Retinal pigment epithelial cell (primary cell): ENCODE measurements around the gene ATPAF1.
"Not testable (repeated sequence)": the region's sequence is repeated elsewhere in the genome, so short reads cannot be mapped to it uniquely, and the experiment has no call there.

Experiments
- DNase-seq: peaks from one replicate; pipeline ENCODE4 v3.0.0-alpha.2; 2010; ENCODE audit warnings: low read depth
- H3K4me3 ChIP-seq: 2 replicates; pipeline ENCODE4 v1.5.1; 2011; ENCODE audit warnings: mild to moderate bottlenecking, low read length, control low read depth, moderate library complexity
- CTCF ChIP-seq: conservative IDR thresholded peaks from 2 replicates; pipeline ENCODE4 v1.5.1; 2011; ENCODE audit warnings: low read depth, low read length, control low read depth, inconsistent platforms

ATPAF1 gene

DNA sequence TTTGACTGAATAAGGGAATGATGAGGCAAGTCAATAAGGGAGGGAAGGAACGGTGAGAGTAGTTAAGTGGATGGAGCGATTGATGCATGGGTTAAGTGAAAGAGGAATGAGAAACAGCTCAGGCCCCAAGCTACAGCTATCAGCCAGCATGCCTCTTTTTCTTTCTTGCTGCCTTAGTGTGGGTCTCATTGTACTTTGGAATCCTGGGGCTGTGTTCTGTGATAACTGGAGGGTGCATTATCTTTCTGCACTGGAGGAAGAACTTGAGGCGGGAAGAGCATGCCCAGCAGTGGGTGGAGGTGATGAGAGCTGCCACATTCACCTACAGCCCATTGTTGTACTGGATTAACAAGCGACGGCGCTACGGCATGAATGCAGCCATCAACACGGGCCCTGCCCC, 4.5 kb upstream of the ATPAF1 start:
- TF ChIP-seq CTCF, result no peak
- no peak overlapping the region for H3K4me3 ChIP-seq
- DNase-seq, result no peak

DNA sequence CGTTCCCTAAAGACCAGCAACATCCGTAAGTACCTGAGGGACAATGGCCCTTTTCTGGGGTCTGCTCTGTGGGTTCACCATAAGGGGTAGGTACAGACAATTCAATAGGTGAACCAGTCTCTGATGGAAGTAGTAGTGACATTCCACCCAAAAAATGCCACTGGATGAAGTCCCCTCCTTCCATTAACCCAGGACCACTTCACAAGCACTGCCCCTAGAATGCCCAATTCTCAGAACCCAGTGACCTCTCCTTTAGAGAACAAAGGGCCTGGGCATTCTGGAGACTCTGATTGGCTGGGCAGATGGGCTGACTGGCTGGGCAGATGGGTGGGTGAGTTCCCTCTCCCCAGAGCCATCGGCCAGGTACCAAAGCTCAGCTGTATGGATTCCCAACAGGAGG, 3.4 kb upstream of the ATPAF1 start, which contains the start of gene TEX38:
TEX38 (plus strand) TSS at position 301 of the 400 bp plus-strand sequence; CDS start at position 382, 81 bp downstream.
- no peak for DNase-seq
- no peak within 1 kb of the TSS for H3K4me3 ChIP-seq
- no peak for TF ChIP-seq CTCF

GRCh38 chr1:46670134-46670533, 2.0 kb upstream of the ATPAF1 start:
- H3K4me3 ChIP-seq, result no peak overlapping the region
- no peak for DNase-seq
- TF ChIP-seq CTCF, result no peak

- no peak overlapping the region for H3K4me3 ChIP-seq
- no peak for TF ChIP-seq CTCF
- DNase-seq, result no peak
Observed at GRCh38 chr1:46665983-46666382, 2.2 kb downstream of the ATPAF1 start.

GRCh38 chr1:46662919-46663318, 5.2 kb downstream of the ATPAF1 start:
- DNase-seq, H3K4me3 ChIP-seq: not testable (repeated sequence)

DNA sequence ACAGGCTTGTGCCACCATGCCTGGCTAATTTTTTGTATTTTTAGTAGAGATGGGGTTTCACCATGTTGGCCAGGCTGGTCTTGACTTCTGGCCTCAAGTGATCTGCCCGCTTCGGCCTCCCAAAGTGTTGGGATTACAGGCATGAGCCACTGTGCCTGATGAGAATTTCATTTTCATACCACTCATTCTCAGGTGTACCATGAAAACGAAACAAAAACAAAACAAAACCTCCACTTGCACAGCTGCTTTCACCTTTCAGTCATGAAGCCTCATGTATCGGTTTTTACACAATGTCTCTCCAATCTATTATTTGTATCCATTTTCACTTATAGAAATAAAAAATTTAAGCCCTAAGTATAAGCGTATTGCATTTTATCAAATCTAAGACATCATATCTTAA, 8.0 kb downstream of the ATPAF1 start:
- DNase-seq, result not testable (repeated sequence)

DNA sequence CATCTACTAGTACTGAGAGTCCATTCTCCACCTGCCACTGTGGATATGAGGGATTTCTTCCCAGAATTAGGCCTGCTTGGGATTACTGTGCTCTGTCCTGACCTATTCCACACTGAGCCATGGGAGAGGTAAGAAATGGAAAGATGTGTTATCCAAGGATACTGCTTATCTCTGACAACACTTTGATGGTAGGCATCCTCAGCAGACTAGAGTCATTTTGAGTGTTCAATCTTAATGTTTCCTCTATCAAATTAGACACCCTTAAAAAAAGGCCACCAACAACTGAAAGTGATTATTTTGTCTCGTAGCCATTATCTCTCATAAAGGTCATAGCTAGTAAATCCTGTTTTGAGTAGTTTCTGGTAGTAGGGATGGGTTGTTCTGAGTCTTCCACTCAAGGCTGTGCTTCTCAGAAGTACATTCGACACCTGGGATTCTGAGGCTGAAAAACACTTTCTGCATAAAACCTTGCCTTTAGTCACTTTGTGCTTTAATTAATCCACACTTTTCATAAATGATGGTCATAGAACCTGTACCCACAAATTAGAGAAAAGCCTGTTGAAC, 8.8 kb downstream of the ATPAF1 start:
- no peak for DNase-seq
- H3K4me3 ChIP-seq, result no peak overlapping the region
- TF ChIP-seq CTCF, result no peak

More for the DNA sequence above, 8.0 kb downstream of the ATPAF1 start:
- not testable (repeated sequence) for H3K4me3 ChIP-seq

GRCh38 chr1:46657775-46658174, 10.4 kb downstream of the ATPAF1 start:
- DNase-seq, result no peak
- no peak overlapping the region for H3K4me3 ChIP-seq
- no peak for TF ChIP-seq CTCF
